Measurements from ENCODE around the gene APOL3. TPM values are rescaled to one million over a fixed set of nuclear protein-coding genes. Genes with fewer than 3 reads are reported as not detected.
A peak's percentile ranks its signal among the peaks of the same experiment; 100 is the strongest.
"Not testable (repeated sequence)": the region's sequence is repeated elsewhere in the genome, so short reads cannot be mapped to it uniquely, and the experiment has no call there.

APOL3 gene
- total and polyA plus RNA-seq, 9 donors = 7.3 to 13.8 (median 10.6) TPM

DNA sequence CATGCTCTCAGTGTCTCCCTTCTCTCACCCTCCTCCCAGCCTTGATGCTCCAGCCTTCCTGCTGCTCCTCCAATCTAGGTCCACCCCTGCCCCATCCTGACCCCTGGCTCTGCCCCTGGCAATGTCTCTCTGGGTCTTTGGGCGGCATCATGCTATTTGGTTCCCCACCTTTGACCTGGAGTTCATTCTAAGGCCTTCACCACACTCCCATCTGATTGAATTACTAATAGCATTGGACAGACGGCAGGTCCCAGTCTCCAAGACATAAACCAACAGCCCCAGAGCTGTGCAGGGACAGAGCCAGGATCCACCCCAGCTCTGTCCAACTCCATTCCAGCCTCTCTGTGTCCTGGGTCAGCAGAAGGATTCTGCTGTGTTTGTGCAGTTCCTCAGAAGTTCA is 33.8 kb upstream of the APOL3 start:
- Histone ChIP-seq H3K9me3 (replicated peaks; ENCODE audit: control insufficient read depth, low read depth, low read length) (no peaks in the 10 kb centered on the region), H3K36me3 (ENCODE audit: control insufficient read depth, insufficient read depth, low read length) (no peaks in the 10 kb centered on the region), H3K27me3 (ENCODE audit: control insufficient read depth, insufficient read depth, low read length) (no peaks in the 10 kb centered on the region), H3K4me3 (ENCODE audit: low read length) (no peak overlapping the region), H3K4me1 (ENCODE audit: control insufficient read depth, insufficient read depth, low read length) (peaks cover 43% of the 10 kb centered on the region), H3K27ac (ENCODE audit: low read length) (no peak overlapping the region)
- no peak for DNase-seq
- 71% methylated on average over 1 of the region's 2 CpGs for WGBS (ENCODE audit: insufficient coverage)

DNA sequence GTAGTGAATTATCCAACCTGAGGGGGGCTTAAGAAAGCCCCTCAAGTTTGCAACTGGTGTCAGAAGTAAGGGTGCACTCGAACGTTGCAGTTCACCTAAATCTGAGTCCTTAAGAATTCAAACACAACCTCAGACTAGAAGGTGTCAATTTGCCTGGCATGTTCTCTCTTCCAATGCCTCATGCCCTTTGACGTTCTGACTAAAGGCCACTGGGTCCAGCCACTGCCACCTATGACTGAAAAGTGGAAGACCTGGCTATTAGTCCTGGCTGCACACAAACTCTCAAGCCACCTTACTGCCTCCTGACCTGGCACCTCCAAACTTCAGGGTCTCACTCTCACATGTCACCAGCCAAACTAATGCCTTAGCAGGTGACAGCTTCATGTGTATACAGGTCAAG is 33.0 kb upstream of the APOL3 start:
- H3K4me1 ChIP-seq (ENCODE audit: control insufficient read depth, insufficient read depth, low read length) = peaks cover 37% of the 10 kb centered on the region
- DNase-seq = no peak

DNA sequence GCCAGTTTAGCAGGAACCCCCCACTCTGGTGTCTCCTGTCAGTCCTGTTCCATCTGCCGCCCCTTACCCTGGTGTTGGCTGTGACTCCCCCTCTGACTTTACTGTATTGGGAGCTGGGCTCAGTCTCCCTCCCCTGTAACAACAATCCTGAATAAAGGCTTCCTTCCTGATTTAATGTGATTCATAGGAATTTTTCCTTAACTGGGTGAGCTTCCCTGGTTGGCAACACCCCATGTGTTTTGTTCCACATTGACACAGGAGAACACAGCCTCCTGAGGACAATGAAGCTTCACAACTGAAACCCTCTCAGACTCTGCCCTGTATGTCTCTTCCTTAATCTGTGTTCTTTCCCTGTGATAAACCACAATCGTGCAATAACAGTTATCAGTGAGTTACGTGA is 32.6 kb upstream of the APOL3 start:
- whole genome bisulfite sequencing (ENCODE audit: insufficient coverage) = 80% methylated on average over 1 of the region's 3 CpGs
- H3K27me3 ChIP-seq (ENCODE audit: control insufficient read depth, insufficient read depth, low read length) = no peaks in the 10 kb centered on the region
- H3K9me3 ChIP-seq (replicated peaks; ENCODE audit: control insufficient read depth, low read depth, low read length) = no peaks in the 10 kb centered on the region
- no peak overlapping the region for H3K4me3 ChIP-seq (ENCODE audit: low read length)
- DNase-seq = no peak
- H3K36me3 ChIP-seq (ENCODE audit: control insufficient read depth, insufficient read depth, low read length) = no peaks in the 10 kb centered on the region
- peaks cover 34% of the 10 kb centered on the region for H3K4me1 ChIP-seq (ENCODE audit: control insufficient read depth, insufficient read depth, low read length)
- H3K27ac ChIP-seq (ENCODE audit: low read length) = no peak overlapping the region

More for the DNA sequence above, 33.0 kb upstream of the APOL3 start:
- no peaks in the 10 kb centered on the region for H3K9me3 ChIP-seq (replicated peaks; ENCODE audit: control insufficient read depth, low read depth, low read length)
- no peaks in the 10 kb centered on the region for H3K27me3 ChIP-seq (ENCODE audit: control insufficient read depth, insufficient read depth, low read length)
- 72% methylated on average over 3 of the region's 3 CpGs for WGBS (ENCODE audit: insufficient coverage)
- no peak overlapping the region for H3K27ac ChIP-seq (ENCODE audit: low read length)
- no peak overlapping the region for H3K4me3 ChIP-seq (ENCODE audit: low read length)
- no peaks in the 10 kb centered on the region for H3K36me3 ChIP-seq (ENCODE audit: control insufficient read depth, insufficient read depth, low read length)

DNA sequence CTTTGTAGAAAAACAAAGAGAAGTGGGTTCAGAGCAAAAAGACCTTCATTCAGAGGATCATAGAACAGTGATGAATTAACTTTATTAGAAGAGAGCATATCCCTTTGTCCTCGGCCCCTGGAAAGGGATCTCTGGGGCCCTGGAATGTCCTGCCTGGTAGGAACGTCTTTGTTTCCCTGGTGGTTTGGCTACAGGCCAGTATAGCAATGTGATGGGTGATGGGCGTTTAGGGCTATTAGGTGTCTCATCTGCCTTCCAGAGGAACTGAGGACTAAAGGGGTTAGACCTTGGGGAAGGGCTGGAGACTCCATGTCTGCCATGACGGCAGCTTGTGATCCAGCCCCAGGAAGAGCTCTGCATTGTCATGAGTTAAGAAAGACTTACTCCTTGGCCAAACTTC is 32.0 kb upstream of the APOL3 start:
- Histone ChIP-seq H3K4me1 (ENCODE audit: control insufficient read depth, insufficient read depth, low read length) (peaks cover 28% of the 10 kb centered on the region), H3K4me3 (ENCODE audit: low read length) (no peak overlapping the region)
- DNase-seq = no peak

DNA sequence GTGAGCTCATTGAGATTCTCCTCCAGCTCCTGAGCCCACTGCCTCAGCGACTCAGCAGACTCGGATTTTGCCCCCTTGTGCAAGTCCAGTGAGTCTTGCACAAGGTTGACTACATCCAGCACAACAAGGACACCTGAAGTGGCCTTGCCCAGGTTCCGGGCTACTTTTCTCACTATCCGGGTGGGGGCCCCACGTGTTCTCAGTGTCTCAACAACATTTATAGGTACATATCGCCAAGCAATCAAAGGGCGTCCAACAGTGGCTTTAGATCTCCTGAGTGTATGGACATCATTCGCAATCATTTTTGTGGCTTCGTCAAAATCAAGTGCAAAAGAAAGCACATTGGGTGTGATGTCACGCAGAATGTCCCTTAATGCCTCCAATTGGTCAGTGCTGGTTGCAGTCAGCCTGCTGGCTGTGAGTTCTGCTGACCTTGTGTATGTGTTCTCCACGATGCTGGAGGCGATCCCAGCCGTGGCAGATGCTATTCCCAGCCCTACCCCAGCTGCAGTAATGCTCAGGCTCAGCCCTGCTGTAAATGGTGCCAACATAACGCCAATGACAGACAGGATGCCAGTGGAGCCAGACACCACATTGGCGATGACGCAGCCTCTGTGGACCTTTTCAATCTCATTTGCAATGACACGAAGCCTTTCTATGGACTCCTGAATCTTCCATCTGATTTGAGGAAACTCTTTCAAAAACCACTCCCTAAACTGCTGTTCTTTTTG is 30.7 kb upstream of the APOL3 start:
- peak; percentile 87 for DNase-seq
- no peaks in the 10 kb centered on the region for H3K36me3 ChIP-seq (ENCODE audit: control insufficient read depth, insufficient read depth, low read length)
- WGBS (ENCODE audit: insufficient coverage) = 71% methylated on average over 10 of the region's 17 CpGs
- no peaks in the 10 kb centered on the region for H3K27me3 ChIP-seq (ENCODE audit: control insufficient read depth, insufficient read depth, low read length)
- no peaks in the 10 kb centered on the region for H3K9me3 ChIP-seq (replicated peaks; ENCODE audit: control insufficient read depth, low read depth, low read length)
- peak overlapping the region; percentile 62 for H3K27ac ChIP-seq (ENCODE audit: low read length)
- H3K4me3 ChIP-seq (ENCODE audit: low read length) = no peak overlapping the region
- H3K4me1 ChIP-seq (ENCODE audit: control insufficient read depth, insufficient read depth, low read length) = peaks cover 16% of the 10 kb centered on the region

More for the DNA sequence above, 32.0 kb upstream of the APOL3 start:
- H3K36me3 ChIP-seq (ENCODE audit: control insufficient read depth, insufficient read depth, low read length) = no peaks in the 10 kb centered on the region
- no peaks in the 10 kb centered on the region for H3K9me3 ChIP-seq (replicated peaks; ENCODE audit: control insufficient read depth, low read depth, low read length)
- H3K27me3 ChIP-seq (ENCODE audit: control insufficient read depth, insufficient read depth, low read length) = no peaks in the 10 kb centered on the region
- H3K27ac ChIP-seq (ENCODE audit: low read length) = no peak overlapping the region
- 68% methylated on average over 4 of the region's 4 CpGs for WGBS (ENCODE audit: insufficient coverage)

DNA sequence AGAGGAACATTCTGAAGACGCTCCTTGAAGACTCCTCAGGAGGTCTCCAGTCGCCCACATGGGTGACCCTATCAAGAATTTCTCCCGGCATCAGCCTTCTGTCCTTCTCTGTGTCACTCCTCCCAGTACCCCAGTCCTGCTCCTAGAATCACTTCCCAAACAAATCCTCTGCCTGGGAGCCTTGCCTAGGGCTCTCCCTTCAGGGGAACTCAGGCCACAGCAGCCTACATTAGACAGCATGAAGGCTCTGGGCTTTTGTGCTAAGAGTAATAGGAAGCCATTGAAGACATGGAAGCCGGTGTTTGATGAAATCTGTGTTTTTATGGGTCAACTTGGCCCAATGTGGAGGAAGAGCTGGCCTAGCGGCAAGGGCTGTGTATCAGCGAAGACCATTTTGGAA is 27.3 kb upstream of the APOL3 start:
- WGBS (ENCODE audit: insufficient coverage) = 83% methylated on average over 2 of the region's 6 CpGs
- H3K4me1 ChIP-seq (ENCODE audit: control insufficient read depth, insufficient read depth, low read length) = peaks cover 26% of the 10 kb centered on the region
- H3K9me3 ChIP-seq (replicated peaks; ENCODE audit: control insufficient read depth, low read depth, low read length); H3K4me3 ChIP-seq (ENCODE audit: low read length); H3K27me3 ChIP-seq (ENCODE audit: control insufficient read depth, insufficient read depth, low read length); H3K36me3 ChIP-seq (ENCODE audit: control insufficient read depth, insufficient read depth, low read length); DNase-seq; H3K27ac ChIP-seq (ENCODE audit: low read length): not testable (repeated sequence)

DNA sequence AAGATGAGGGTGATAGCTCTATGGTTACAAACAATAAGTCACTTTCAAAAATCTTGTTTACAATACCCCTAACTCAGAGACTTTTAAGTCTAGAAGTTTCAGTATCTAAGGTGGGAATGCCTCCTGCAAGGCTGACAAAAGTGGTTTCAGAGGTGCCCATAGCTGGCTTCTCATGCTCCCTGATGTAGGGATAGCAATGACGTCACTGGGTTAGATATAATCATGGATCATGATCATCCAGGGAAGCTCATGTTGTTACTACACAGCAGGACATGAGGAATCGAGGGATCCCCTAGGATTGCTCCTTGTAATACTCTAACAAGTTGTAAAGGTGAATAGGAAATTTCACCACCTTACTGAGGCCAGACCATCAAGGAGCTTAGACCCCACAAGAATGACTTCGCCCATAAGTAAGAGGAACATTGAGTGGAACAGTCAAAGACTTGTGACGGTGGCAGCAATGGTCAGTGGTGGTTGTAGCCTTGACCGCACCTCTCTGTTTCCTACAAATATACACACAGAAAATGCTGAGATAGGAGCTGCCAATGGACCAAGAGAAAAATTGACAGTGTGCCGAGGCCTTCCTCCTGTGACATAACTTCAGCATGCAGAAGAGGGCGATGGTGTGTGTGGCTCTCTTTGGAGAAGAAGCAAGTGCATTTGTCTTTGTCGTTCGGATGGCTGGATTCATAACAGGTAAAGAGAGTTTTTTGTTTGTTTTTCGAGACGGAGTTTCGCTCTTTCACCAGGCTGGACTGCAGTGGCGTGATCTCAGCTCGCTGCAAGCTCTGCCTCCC is 25.5 kb upstream of the APOL3 start:
- 87% methylated on average over 4 of the region's 14 CpGs for WGBS (ENCODE audit: insufficient coverage)
- H3K36me3 ChIP-seq (ENCODE audit: control insufficient read depth, insufficient read depth, low read length) = no peaks in the 10 kb centered on the region
- peaks cover 34% of the 10 kb centered on the region for H3K4me1 ChIP-seq (ENCODE audit: control insufficient read depth, insufficient read depth, low read length)
- no peak overlapping the region for H3K27ac ChIP-seq (ENCODE audit: low read length)
- H3K27me3 ChIP-seq (ENCODE audit: control insufficient read depth, insufficient read depth, low read length) = no peaks in the 10 kb centered on the region
- H3K9me3 ChIP-seq (replicated peaks; ENCODE audit: control insufficient read depth, low read depth, low read length) = no peaks in the 10 kb centered on the region
- no peak overlapping the region for H3K4me3 ChIP-seq (ENCODE audit: low read length)
- no peak for DNase-seq

DNA sequence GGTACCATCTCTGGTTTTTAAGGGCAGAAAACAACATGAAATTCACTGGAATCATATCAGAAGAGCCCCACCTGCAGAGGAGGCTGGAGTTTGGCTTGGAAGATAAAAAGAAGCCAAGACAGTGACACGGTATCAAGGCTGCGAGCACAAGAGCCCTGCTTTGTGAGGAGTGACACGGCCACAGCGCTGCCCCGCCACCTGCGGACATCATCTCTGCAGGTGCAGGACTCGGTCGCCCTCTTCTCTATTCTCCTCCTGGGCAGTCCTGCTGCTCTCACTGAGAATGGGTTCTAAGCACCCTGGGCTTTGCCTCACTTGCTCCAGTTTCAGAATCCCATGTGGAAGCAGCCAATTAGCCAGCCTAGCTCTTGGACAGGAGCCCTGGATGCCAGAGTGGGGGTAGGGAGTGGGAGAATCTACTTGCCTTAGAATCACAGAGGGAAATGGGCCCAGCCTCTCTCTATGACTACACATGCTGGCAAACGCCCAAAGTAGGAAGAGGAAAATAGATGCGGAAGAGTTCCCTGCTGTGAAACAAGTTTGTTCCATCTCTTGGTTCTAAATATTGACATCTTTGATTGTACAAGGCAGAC is 24.0 kb upstream of the APOL3 start:
- WGBS (ENCODE audit: insufficient coverage) = 74% methylated on average over 7 of the region's 10 CpGs
- H3K9me3 ChIP-seq (replicated peaks; ENCODE audit: control insufficient read depth, low read depth, low read length) = no peaks in the 10 kb centered on the region
- peak; percentile 74 for DNase-seq

DNA sequence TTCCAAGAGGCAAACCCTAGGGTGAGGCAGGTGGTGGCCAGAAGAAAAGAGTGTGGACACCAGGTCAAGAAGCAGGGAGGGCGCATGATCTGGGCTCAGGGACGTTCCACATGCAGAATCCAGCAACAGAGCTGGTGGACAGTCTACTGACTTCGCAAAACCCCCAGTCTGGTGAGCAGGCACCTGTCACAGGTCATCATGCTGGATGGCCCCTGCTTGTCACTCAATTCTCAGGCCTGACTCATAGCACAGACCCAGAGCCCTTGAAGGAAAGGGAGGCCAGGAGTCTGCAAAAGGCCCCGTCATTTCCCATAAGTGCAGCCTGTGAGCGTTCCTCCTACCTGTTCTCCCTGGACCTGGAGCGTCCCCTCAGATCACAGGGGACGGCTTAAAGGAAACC is 22.9 kb upstream of the APOL3 start:
- Histone ChIP-seq H3K4me3 (ENCODE audit: low read length) (no peak overlapping the region), H3K27me3 (ENCODE audit: control insufficient read depth, insufficient read depth, low read length) (no peaks in the 10 kb centered on the region), H3K27ac (ENCODE audit: low read length) (no peak overlapping the region), H3K36me3 (ENCODE audit: control insufficient read depth, insufficient read depth, low read length) (no peaks in the 10 kb centered on the region), H3K9me3 (replicated peaks; ENCODE audit: control insufficient read depth, low read depth, low read length) (no peaks in the 10 kb centered on the region), H3K4me1 (ENCODE audit: control insufficient read depth, insufficient read depth, low read length) (peaks cover 32% of the 10 kb centered on the region)
- no peak for DNase-seq
- WGBS (ENCODE audit: insufficient coverage) = 89% methylated on average over 6 of the region's 7 CpGs

More for the DNA sequence above, 24.0 kb upstream of the APOL3 start:
- no peaks in the 10 kb centered on the region for H3K27me3 ChIP-seq (ENCODE audit: control insufficient read depth, insufficient read depth, low read length)
- no peaks in the 10 kb centered on the region for H3K36me3 ChIP-seq (ENCODE audit: control insufficient read depth, insufficient read depth, low read length)
- no peak overlapping the region for H3K4me3 ChIP-seq (ENCODE audit: low read length)
- no peak overlapping the region for H3K27ac ChIP-seq (ENCODE audit: low read length)
- peaks cover 32% of the 10 kb centered on the region for H3K4me1 ChIP-seq (ENCODE audit: control insufficient read depth, insufficient read depth, low read length)

DNA sequence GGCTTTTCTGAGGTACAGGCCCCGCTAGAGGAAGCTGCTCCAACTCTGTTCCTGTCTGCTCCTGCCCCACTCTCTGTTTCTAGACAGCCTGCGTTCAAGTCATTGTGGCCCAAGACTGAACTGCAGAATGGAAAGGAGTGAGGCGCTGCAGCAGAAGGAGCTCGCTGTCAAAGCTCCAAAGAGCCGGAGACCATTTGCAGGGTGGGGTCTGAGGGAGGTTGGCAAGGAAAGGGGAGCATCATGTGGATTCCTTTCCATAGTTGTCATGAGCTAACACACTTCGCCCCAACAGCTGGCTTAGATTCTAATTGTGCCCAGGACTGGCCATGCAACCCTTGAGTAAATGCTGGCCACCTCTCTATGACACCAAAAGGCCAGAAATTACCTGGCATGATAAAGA is 22.3 kb upstream of the APOL3 start:
- Histone ChIP-seq H3K4me3 (ENCODE audit: low read length) (no peak overlapping the region), H3K27ac (ENCODE audit: low read length) (peak overlapping the region; percentile 7), H3K27me3 (ENCODE audit: control insufficient read depth, insufficient read depth, low read length) (no peaks in the 10 kb centered on the region), H3K36me3 (ENCODE audit: control insufficient read depth, insufficient read depth, low read length) (no peaks in the 10 kb centered on the region), H3K9me3 (replicated peaks; ENCODE audit: control insufficient read depth, low read depth, low read length) (no peaks in the 10 kb centered on the region), H3K4me1 (ENCODE audit: control insufficient read depth, insufficient read depth, low read length) (peaks cover 32% of the 10 kb centered on the region)
- DNase-seq = no peak
- WGBS (ENCODE audit: insufficient coverage) = 74% methylated on average over 5 of the region's 6 CpGs
